Uterus (tissue), 2 donors: ENCODE measurements around the gene CEACAM21.

Experiments
- POLR2A ChIP-seq, 2 donors: fragments of 450-650 bp; IDR thresholded peaks; one replicate each; pipeline ENCODE4 v1.6.1; 2016; ENCODE audit warnings: antibody characterized with exemption in 2 of 2, mild to moderate bottlenecking in 1 of 2, moderate library complexity in 1 of 2
- TF ChIP-seq, protein P1 (sequence below), 4 experiments: fragments of 200-600 bp in 2 of 4; fragments of 450-650 bp in 2 of 4; sonication (generic) in 2 of 4; IDR thresholded peaks; one replicate each; pipeline ENCODE4 v1.5.1; 2016 to 2019; ENCODE audit warnings: antibody characterized with exemption in 4 of 4, mild to moderate bottlenecking in 2 of 4, moderate library complexity in 1 of 4

DNA sequence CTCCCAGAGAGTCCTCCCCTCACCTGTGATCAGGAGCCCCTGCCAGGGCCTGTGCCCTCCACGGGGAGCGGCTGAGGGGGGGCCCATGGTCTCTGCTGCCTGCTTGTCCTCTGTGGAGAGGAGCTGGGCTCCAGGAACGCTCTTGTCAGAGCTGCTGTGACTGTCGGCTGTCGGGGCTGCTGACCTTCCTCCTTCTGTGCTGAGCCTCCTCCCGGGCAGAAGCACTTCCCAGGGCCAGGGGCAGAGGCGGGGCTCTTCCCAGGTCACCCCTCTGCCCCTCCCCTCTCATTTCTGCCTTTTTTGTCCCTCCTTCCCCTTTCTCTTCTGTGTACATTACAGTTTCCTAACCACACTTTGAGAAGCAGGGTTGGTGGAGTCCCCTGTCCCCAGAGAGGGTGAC lies 50.9 kb downstream of the CEACAM21 start, which contains the start of gene CEACAM4:
- TF ChIP-seq POLR2A (IDR thresholded peaks at IDR 0.05) = no peak
- TF ChIP-seq, protein P1, sequence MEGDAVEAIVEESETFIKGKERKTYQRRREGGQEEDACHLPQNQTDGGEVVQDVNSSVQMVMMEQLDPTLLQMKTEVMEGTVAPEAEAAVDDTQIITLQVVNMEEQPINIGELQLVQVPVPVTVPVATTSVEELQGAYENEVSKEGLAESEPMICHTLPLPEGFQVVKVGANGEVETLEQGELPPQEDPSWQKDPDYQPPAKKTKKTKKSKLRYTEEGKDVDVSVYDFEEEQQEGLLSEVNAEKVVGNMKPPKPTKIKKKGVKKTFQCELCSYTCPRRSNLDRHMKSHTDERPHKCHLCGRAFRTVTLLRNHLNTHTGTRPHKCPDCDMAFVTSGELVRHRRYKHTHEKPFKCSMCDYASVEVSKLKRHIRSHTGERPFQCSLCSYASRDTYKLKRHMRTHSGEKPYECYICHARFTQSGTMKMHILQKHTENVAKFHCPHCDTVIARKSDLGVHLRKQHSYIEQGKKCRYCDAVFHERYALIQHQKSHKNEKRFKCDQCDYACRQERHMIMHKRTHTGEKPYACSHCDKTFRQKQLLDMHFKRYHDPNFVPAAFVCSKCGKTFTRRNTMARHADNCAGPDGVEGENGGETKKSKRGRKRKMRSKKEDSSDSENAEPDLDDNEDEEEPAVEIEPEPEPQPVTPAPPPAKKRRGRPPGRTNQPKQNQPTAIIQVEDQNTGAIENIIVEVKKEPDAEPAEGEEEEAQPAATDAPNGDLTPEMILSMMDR (IDR thresholded peaks at IDR 0.05) = no peak
